Muscle of leg (tissue), 11 donors: ENCODE measurements around the gene MRGPRG. TPM values are rescaled to one million over a fixed set of nuclear protein-coding genes. Genes with fewer than 3 reads are reported as not detected.

Source experiments
- DNase-seq: peaks from one replicate; pipeline ENCODE4 v3.0.0; 2013
- H3K27ac ChIP-seq: one replicate; pipeline ENCODE4 v1.5.1; 2013; ENCODE audit warnings: mild to moderate bottlenecking, low read length, control low read depth
- H3K27me3 ChIP-seq: one replicate; pipeline ENCODE4 v1.6.1; 2013; ENCODE audit warnings: low read length; ENCODE audit not compliant: control insufficient read depth, insufficient read depth
- H3K36me3 ChIP-seq: one replicate; pipeline ENCODE4 v1.6.1; 2013; ENCODE audit warnings: low read length; ENCODE audit not compliant: control insufficient read depth, insufficient read depth
- H3K4me1 ChIP-seq: one replicate; pipeline ENCODE4 v1.6.1; 2013; ENCODE audit warnings: low read length; ENCODE audit not compliant: control insufficient read depth, insufficient read depth
- H3K4me3 ChIP-seq: one replicate; pipeline ENCODE4 v1.5.1; 2013; ENCODE audit warnings: low read length, control low read depth
- H3K9me3 ChIP-seq: replicated peaks from 2 replicates; pipeline ENCODE4 v1.6.1; 2013; ENCODE audit warnings: low read depth, low read length; ENCODE audit not compliant: control insufficient read depth
- WGBS: methylation state at CpG from one replicate; pipeline ENCODE4 v1.1.5; 2013; ENCODE audit warnings: missing lambda C conversion rate; ENCODE audit not compliant: insufficient coverage; 5-methylcytosine and 5-hydroxymethylcytosine counted together
- polyA plus RNA-seq, 8 donors: library from polyadenylated mRNA; unstranded; fragments of 120-200 nt; gene quantifications; one replicate each; pipeline versions ENCODE4 v1.2.1 to v1.2.3, GENCODE V29; 2013; ENCODE audit warnings: inconsistent platforms in 1 of 8, low replicate concordance in 1 of 8; ENCODE audit not compliant: insufficient read length in 8 of 8, insufficient read depth in 1 of 8
- total RNA-seq: library from RNA; stranded (reverse); fragments of 120-200 nt; gene quantifications from one replicate; pipeline ENCODE4 v1.2.4, GENCODE V29; 2013

The MRGPRG gene
- total and polyA plus RNA-seq, 9 donors = not detected

DNA sequence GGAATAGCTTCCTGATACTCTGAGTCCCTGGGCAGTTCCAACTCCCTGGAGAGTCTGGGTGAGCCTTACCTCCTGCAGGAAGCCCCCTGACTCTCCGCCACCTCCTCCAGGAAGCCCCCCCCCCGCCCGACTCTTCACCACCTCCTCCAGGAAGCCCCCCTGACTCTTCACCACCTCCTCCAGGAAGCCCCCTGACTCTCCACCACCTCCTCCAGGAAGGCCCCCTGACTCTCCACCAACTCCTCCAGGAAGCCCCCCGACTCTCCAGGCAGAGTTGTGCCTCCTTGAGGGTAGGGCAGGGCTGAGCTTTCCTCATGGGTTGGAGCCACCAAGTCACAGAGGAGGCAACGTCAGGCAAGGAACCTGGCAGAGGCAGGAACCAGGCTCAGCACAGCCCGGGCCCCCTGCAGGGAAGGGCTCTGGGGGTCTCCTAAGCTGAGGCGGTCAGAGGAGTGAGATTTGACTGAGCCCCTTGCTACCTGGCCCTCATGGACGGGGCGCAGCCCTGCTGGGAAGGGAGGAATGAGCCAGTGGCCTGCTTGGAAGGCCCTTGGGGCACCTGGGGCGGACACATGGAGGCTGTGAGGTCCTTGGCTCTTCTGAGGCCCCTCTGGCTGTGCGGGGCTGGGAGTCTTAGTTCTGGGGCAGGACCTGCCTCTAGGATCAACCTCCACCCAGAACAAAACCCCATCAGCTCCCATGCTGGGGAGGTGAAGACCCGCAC is 18.1 kb downstream of the MRGPRG start:
- peaks cover 12% of the 10 kb centered on the region for H3K4me1 ChIP-seq
- H3K27me3 ChIP-seq = peaks cover 59% of the 10 kb centered on the region
- DNase-seq = no peak

DNA sequence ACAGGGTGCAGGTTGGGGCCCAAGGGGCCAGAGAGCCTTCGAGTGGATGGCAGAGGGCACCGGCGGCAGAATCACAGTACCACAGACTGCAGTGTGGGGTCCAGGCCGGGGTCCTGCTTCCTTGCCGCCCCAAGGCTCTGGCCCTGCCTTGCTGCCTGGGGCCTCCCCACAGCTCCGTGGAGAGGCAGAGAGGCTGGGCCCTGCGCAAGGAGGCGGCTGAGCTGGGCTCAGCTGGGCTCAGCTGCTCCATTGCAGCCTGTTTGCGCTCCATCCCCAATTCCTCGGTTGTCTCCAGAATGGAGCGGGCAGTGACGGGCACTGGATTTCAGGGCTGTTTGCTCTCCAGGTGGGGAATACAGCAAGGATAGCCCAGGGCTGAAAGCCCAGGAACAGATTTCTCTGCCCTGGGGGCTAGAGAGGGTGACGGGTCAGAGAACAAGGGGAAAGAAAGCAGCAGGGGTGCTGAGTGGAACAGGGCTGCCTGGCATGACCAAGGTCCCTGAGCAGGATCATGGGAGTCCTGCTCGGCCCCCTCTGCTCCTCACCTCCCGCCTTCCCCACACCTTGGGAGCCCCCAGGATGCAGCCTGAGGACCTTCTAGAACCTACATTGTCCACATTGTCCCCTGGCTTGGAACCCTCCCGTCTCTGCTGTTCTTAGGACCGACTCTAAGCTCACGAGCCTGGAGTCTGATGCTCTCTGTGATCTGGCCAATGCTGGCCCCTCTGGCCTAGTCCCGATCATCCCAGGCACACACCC is 18.9 kb downstream of the MRGPRG start:
- 70% methylated on average over 17 of the region's 19 CpGs for WGBS
- DNase-seq = no peak
- no peak overlapping the region for H3K4me3 ChIP-seq
- H3K4me1 ChIP-seq = peaks cover 9% of the 10 kb centered on the region
- no peaks in the 10 kb centered on the region for H3K9me3 ChIP-seq
- H3K36me3 ChIP-seq = no peaks in the 10 kb centered on the region
- H3K27ac ChIP-seq = no peak overlapping the region
- peaks cover 54% of the 10 kb centered on the region for H3K27me3 ChIP-seq

More for the DNA sequence above, 18.1 kb downstream of the MRGPRG start:
- Histone ChIP-seq H3K9me3 (no peaks in the 10 kb centered on the region), H3K4me3 (no peak overlapping the region), H3K36me3 (no peaks in the 10 kb centered on the region), H3K27ac (no peak overlapping the region)
- WGBS = 55% methylated on average over 7 of the region's 12 CpGs

DNA sequence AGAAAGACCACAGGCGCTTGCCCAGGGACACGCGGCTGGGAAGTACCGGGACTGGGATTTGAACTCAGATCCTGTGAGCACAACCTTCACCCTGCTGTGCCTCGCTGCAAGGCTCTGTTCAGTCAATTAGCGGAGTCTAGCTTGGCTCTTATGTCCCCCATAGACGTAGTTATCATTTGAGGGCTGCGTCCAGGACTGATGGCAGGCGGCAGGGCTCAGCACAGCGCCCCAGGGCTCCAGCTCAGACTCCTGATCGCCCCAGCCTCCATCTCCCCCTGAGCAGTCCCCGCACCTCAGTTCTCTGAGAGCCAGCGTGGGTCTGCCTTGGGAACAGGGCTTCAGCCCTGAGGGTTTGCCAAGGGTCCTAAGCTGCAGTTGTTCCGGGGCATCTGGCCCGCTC is 19.8 kb downstream of the MRGPRG start:
- H3K9me3 ChIP-seq = no peaks in the 10 kb centered on the region
- no peak overlapping the region for H3K27ac ChIP-seq
- no peak overlapping the region for H3K4me3 ChIP-seq
- 93% methylated on average over 15 of the region's 15 CpGs for WGBS
- H3K4me1 ChIP-seq = peaks cover 9% of the 10 kb centered on the region
- DNase-seq = no peak
- no peaks in the 10 kb centered on the region for H3K36me3 ChIP-seq
- H3K27me3 ChIP-seq = peaks cover 45% of the 10 kb centered on the region

DNA sequence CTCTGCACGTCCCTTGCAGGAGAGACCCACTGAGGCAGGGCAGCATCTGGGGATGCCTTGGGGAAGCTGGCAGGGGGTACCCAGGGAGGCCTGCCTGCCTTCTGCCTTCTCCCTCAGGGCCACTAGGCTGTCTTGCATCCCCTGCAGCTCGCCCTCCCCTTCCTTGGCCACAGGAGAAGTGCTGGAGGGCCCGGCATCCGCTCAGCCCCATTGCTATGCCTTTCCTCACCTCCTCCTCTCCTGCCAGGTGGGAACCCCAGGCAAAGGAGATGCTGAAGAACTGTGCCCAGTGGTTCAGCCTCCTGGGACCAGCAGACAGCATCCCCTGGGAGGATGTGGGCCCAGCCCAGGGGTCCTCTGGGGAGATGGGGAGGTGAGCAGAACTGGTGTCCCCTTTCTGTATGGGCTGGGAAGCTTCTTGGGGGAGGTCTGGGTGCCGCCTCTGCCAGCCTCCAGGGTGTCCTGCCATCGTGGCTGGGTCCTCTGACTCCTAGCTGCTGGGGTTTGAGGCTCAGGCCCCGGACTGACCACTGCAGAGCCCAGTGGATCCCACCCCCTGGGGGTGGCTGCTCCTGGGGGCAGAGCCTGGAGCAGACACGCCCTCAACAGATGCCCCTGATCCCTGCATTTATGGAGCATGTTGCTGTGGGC is 20.6 kb downstream of the MRGPRG start:
- 72% methylated on average over 5 of the region's 8 CpGs for WGBS
- peaks cover 2% of the 10 kb centered on the region for H3K4me1 ChIP-seq
- no peaks in the 10 kb centered on the region for H3K36me3 ChIP-seq
- H3K27me3 ChIP-seq = peaks cover 37% of the 10 kb centered on the region
- H3K4me3 ChIP-seq = no peak overlapping the region
- no peak overlapping the region for H3K27ac ChIP-seq
- DNase-seq = no peak
- no peaks in the 10 kb centered on the region for H3K9me3 ChIP-seq

DNA sequence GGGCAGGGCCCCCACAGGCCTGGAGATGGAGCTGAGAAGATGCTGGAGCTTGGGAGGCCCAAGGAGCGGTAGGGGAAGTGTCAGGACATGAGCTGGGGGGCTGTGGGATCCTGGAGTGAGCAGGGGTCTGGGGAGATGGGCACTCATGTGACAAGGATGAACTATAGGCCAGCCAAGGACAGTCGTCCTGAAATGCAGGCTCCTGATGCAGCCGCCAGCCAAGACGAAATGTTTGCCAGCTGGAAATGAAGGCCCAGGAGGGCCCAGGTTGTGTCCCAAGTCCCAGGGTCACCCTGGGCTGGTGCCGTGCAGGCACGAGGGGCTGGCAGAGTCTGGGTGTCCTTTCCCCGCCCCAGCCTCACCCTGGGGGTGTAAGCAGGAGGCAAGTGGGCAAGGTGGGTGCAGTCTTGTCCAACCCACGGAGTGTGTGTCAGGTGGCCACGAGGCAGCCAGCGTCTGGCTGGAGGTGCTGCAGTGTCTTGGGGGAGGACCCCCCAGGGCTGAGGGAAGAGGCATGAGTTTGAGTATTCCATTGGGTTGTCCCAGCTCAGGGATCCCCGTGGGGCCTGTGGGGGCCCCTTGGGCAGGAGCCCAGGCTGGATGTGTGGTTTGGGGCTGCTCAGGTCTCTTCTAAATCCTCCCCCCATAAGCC is 21.4 kb downstream of the MRGPRG start:
- DNase-seq = no peak
- 76% methylated on average over 6 of the region's 11 CpGs for WGBS

GRCh38 chr11:3196161-3197043 is 22.2 kb downstream of the MRGPRG start:
- 55% methylated on average over 19 of the region's 23 CpGs for WGBS

More for the DNA sequence above, 21.4 kb downstream of the MRGPRG start:
- Histone ChIP-seq H3K27ac (no peak overlapping the region), H3K27me3 (peaks cover 33% of the 10 kb centered on the region), H3K4me1 (no peaks in the 10 kb centered on the region), H3K9me3 (no peaks in the 10 kb centered on the region), H3K4me3 (no peak overlapping the region), H3K36me3 (no peaks in the 10 kb centered on the region)

GRCh38 chr11:3195251-3196160 is 23.1 kb downstream of the MRGPRG start:
- no peaks in the 10 kb centered on the region for H3K4me1 ChIP-seq
- no peak overlapping the region for H3K27ac ChIP-seq
- WGBS = 58% methylated on average over 17 of the region's 22 CpGs
- no peaks in the 10 kb centered on the region for H3K36me3 ChIP-seq
- no peak overlapping the region for H3K4me3 ChIP-seq
- peaks cover 16% of the 10 kb centered on the region for H3K27me3 ChIP-seq
- no peaks in the 10 kb centered on the region for H3K9me3 ChIP-seq
- peak; percentile 33 for DNase-seq

More at GRCh38 chr11:3196161-3197043, 22.2 kb downstream of the MRGPRG start:
- H3K4me3 ChIP-seq = no peak overlapping the region
- peaks cover 25% of the 10 kb centered on the region for H3K27me3 ChIP-seq
- no peaks in the 10 kb centered on the region for H3K4me1 ChIP-seq
- no peaks in the 10 kb centered on the region for H3K36me3 ChIP-seq
- no peak overlapping the region for H3K27ac ChIP-seq
- peak; percentile 22 for DNase-seq
- no peaks in the 10 kb centered on the region for H3K9me3 ChIP-seq

DNA sequence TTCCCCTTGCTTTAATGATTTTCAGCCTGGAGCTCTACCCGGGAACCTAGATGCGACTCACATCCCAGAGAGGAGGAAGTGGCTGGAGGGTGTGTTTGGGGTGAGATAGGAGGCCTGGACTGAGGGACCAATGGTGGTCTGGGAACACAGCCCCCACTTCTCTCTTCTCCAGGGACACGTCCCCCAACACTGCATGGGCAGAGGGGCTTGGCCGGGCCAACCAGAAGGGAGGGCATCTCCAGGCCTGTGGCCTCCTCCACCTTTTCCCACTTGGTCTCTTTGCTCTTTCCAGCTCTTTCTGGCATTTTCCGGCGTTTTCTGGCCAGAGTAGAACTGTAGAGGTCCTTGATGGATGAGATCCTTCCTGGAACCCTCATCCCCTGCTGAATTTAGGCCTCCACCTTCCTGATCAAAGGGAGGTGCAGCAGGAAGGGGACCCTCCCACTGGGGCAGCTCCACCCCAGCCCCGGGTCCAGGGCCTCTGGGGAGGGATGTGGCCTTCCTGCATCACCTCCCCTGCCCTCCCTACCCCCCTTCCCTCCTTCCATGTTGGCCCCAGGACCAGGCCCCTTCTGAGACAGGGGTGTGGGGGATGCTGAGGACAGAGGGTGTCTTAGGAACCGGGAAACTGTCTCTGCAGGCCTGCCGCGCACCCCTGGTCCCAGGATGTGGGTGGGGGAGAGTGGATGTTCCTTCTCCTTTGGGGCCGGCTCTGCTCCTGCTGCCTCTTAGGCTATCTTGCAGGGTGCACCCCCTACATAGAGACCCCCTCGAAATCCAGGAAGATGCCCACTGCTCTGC is 24.4 kb downstream of the MRGPRG start:
- Histone ChIP-seq H3K4me1 (no peaks in the 10 kb centered on the region), H3K9me3 (no peaks in the 10 kb centered on the region), H3K27me3 (peaks cover 13% of the 10 kb centered on the region), H3K4me3 (no peak overlapping the region), H3K36me3 (no peaks in the 10 kb centered on the region), H3K27ac (no peak overlapping the region)
- no peak for DNase-seq
- no CpG with 5 or more reads among the region's 12 CpGs for WGBS
